Brain microvascular endothelial cell (primary cell): ENCODE data around the gene EXOC6B.

ENCODE experiments used
- DNase-seq: peaks from one replicate; pipeline ENCODE4 v3.0.0-alpha.2; 2020
- H3K27ac ChIP-seq: fragments of 250-450 bp; sonication (Bioruptor Pico); 2 replicates; pipeline ENCODE4 v1.5.1; 2020; ENCODE audit warnings: mild to moderate bottlenecking, moderate library complexity
- H3K27me3 ChIP-seq: fragments of 250-450 bp; sonication (Bioruptor Pico); replicated peaks from 2 replicates; pipeline ENCODE4 v1.5.1; 2020; ENCODE audit warnings: mild to moderate bottlenecking
- H3K36me3 ChIP-seq: fragments of 250-450 bp; sonication (Bioruptor Pico); replicated peaks from 2 replicates; pipeline ENCODE4 v1.5.1; 2020; ENCODE audit warnings: mild to moderate bottlenecking
- H3K4me3 ChIP-seq: 2 replicates; pipeline ENCODE4 v1.5.1; 2011; ENCODE audit warnings: low read depth, mild to moderate bottlenecking, control low read depth, low read length, moderate library complexity
- in situ Hi-C: cut with HindIII; loops from 2 replicates; pipeline ENCODE4 v1.10.0; 2017; ENCODE audit warnings: low sequenced_read_pairs, low pct_ligation_motif_present
- TF ChIP-seq, protein P1 (sequence below): IDR thresholded peaks from 2 replicates; pipeline ENCODE4 v1.5.1; 2011; ENCODE audit warnings: low read depth, mild to moderate bottlenecking, moderate library complexity, low read length, control low read depth, inconsistent platforms; ENCODE audit errors: missing control alignments

The EXOC6B gene

DNA sequence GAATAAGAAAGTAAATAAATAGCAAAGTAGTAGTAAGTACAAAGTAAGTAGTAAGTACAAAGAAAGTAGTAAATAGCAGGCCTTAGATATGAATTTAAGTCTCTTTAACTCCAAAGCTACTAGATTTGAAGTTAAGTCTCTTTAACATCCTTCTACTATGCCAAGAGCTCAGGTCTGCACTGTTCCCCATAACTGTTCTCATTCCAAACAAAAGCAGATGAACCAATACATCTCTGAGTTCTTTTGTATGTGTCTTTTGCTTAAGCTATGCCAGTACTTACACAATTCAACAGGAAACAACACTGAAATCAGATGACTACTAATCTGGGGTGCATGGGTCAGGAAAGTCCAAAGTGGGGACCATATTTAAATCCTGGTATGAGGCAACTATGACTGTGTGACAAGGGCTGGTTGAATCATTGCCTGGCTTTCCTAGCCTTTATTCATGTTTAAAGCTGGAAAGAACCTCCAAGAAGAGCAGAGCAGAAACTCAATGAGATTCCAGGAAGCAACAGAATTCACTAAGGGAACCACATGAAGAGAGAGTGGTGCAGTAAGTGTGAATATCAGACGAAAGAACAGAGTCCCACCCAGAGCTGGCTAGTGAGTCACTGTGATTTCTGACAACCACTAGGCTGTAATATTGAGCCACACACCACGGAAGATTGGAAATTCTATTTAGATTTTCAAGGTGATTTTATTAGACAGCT is 627.1 kb downstream of the EXOC6B start:
- peak overlapping the region; percentile 21 for H3K27ac ChIP-seq
- H3K4me3 ChIP-seq = no peak overlapping the region
- DNase-seq = peak; percentile 80
- TF ChIP-seq, protein P1, sequence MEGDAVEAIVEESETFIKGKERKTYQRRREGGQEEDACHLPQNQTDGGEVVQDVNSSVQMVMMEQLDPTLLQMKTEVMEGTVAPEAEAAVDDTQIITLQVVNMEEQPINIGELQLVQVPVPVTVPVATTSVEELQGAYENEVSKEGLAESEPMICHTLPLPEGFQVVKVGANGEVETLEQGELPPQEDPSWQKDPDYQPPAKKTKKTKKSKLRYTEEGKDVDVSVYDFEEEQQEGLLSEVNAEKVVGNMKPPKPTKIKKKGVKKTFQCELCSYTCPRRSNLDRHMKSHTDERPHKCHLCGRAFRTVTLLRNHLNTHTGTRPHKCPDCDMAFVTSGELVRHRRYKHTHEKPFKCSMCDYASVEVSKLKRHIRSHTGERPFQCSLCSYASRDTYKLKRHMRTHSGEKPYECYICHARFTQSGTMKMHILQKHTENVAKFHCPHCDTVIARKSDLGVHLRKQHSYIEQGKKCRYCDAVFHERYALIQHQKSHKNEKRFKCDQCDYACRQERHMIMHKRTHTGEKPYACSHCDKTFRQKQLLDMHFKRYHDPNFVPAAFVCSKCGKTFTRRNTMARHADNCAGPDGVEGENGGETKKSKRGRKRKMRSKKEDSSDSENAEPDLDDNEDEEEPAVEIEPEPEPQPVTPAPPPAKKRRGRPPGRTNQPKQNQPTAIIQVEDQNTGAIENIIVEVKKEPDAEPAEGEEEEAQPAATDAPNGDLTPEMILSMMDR = peak; percentile 58
- in situ Hi-C loops = no loop called here
- no peaks in the 10 kb centered on the region for H3K36me3 ChIP-seq
- H3K27me3 ChIP-seq = no peaks in the 10 kb centered on the region

DNA sequence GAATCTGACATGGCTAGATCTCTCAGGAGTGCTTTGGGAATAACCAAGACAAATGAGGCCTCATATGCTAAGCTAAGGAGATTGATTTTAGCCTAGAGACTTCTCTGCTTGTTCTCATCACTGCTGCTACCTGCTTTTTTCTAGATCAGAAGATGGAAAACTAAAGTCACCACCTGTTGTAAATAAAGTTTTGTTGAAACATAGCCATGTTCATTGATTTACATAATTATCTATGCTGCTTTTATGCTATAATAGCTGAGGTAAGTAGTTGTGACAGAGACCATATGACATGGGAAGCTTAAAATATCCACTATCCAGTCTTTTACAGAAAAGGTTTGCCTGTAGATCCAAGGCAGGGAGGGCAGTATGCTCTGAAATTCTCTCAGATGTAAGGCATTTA is 632.1 kb downstream of the EXOC6B start:
- TF ChIP-seq, protein P1 = no peak

GRCh38 chr2:72191441-72191840 is 634.4 kb downstream of the EXOC6B start:
- TF ChIP-seq, protein P1 = no peak
- no peak for DNase-seq
- H3K36me3 ChIP-seq = no peaks in the 10 kb centered on the region
- in situ Hi-C loops = no loop called here
- H3K4me3 ChIP-seq = no peak overlapping the region
- H3K27ac ChIP-seq = no peak overlapping the region
- H3K27me3 ChIP-seq = no peaks in the 10 kb centered on the region

More for the DNA sequence above, 632.1 kb downstream of the EXOC6B start:
- Histone ChIP-seq H3K36me3 (no peaks in the 10 kb centered on the region), H3K27me3 (no peaks in the 10 kb centered on the region), H3K4me3 (no peak overlapping the region), H3K27ac (no peak overlapping the region)
- in situ Hi-C loops = no loop called here
- no peak for DNase-seq

- H3K4me3 ChIP-seq = no peak overlapping the region
- H3K36me3 ChIP-seq = no peaks in the 10 kb centered on the region
- no peaks in the 10 kb centered on the region for H3K27me3 ChIP-seq
- TF ChIP-seq, protein P1 = no peak
- in situ Hi-C loops = no loop called here
- H3K27ac ChIP-seq = no peak overlapping the region
- no peak for DNase-seq
Observed at GRCh38 chr2:72185206-72185605, 640.6 kb downstream of the EXOC6B start.

DNA sequence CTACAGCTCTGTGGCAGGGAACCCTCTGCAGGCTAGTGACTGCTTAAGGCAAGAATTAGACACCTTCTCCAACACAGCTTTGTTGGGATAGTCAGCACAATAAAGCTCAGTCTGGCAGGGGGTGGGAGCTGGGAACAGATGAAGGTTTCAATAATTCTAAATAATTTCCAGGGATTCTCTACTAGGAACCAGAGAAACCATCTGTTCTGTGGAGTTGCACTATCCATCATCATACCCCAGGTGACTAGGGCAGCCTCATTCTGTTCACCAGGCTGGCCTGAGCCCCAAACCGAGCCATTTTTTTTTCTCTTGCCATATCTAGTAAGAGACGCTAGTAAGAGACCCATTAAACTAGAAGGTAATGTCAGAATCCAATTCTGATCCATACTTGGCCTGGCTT is 642.4 kb downstream of the EXOC6B start:
- Histone ChIP-seq H3K4me3 (no peak overlapping the region), H3K36me3 (no peaks in the 10 kb centered on the region), H3K27me3 (no peaks in the 10 kb centered on the region), H3K27ac (no peak overlapping the region)
- DNase-seq = no peak
- TF ChIP-seq, protein P1 = no peak
- in situ Hi-C loops = no loop called here

DNA sequence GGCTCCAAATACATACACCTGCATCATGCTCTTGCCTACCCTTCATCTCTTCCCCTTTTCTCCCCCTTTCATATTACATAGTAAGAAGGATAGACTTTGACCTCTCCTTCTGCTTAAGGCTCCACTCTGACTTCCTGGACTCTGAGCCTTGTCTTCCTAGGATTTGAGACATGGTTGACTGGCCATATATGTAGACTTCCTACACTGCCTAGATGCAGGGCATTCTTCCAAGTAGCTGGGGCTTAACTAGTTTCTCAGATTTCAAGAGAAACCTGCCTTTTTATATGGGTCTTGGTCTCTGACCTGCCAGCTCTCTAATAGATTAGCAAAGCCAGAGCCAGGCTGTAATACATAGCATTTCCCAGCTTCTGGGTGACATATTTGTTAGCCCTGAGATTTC is 642.8 kb downstream of the EXOC6B start:
- in situ Hi-C loops = no loop called here

More for the DNA sequence above, 642.8 kb downstream of the EXOC6B start:
- no peak overlapping the region for H3K27ac ChIP-seq
- no peak overlapping the region for H3K4me3 ChIP-seq
- no peak for DNase-seq
- no peaks in the 10 kb centered on the region for H3K27me3 ChIP-seq
- TF ChIP-seq, protein P1 = no peak
- H3K36me3 ChIP-seq = no peaks in the 10 kb centered on the region
